Measurements from ENCODE around the gene FSTL4. TPM values are rescaled to one million over a fixed set of nuclear protein-coding genes. Genes with fewer than 3 reads are reported as not detected.

FSTL4 gene
- total RNA-seq, 4 donors from 2014 or later: 0.18 to 0.27 (median 0.20) TPM; not detected in 1

GRCh38 chr5:133324926-133325325, 287.4 kb downstream of the FSTL4 start:
- no peaks in the 10 kb centered on the region for H3K36me3 ChIP-seq
- DNase-seq (no peak), ATAC-seq (no peak)
- in situ Hi-C loops (cut with MboI; ENCODE audit: low sequenced_read_pairs in 4 of 4): no loop called here
- no peak for TF ChIP-seq POLR2A (IDR thresholded peaks at IDR 0.05)
- no peak for TF ChIP-seq CTCF (IDR thresholded peaks at IDR 0.05 in 4 of 5, conservative IDR thresholded peaks at IDR 0.05 in 1 of 5)
- H3K9me3 ChIP-seq: no peaks in the 10 kb centered on the region
- H3K4me3 ChIP-seq: no peak overlapping the region
- no peaks in the 10 kb centered on the region for H3K4me1 ChIP-seq
- H3K27me3 ChIP-seq: no peaks in the 10 kb centered on the region
- intact Hi-C loops (cut with DNase I; ENCODE audit: low total_unique reads): no loop called here
- H3K27ac ChIP-seq: no peak overlapping the region

- Histone ChIP-seq H3K36me3 (no peaks in the 10 kb centered on the region), H3K9me3 (no peaks in the 10 kb centered on the region), H3K27ac (no peak overlapping the region), H3K4me1 (no peaks in the 10 kb centered on the region), H3K27me3 (no peaks in the 10 kb centered on the region), H3K4me3 (no peak overlapping the region)
- in situ Hi-C loops (cut with MboI; ENCODE audit: low sequenced_read_pairs in 4 of 4): no loop called here
- TF ChIP-seq POLR2A (IDR thresholded peaks at IDR 0.05): no peak
- no peak for TF ChIP-seq CTCF (IDR thresholded peaks at IDR 0.05 in 4 of 5, conservative IDR thresholded peaks at IDR 0.05 in 1 of 5)
- intact Hi-C loops (cut with DNase I; ENCODE audit: low total_unique reads): no loop called here
- no peak for ATAC-seq
- DNase-seq: no peak
These were observed 288.6 kb downstream of the FSTL4 start for GRCh38 chr5:133323494-133324457.

- in situ Hi-C loops (cut with MboI; ENCODE audit: low sequenced_read_pairs in 4 of 4): no loop called here
- H3K27me3 ChIP-seq: no peaks in the 10 kb centered on the region
- no peak overlapping the region for H3K4me3 ChIP-seq
- intact Hi-C loops (cut with DNase I; ENCODE audit: low total_unique reads): no loop called here
- DNase-seq (no peak), ATAC-seq (no peak)
- H3K4me1 ChIP-seq: no peaks in the 10 kb centered on the region
- H3K9me3 ChIP-seq: no peaks in the 10 kb centered on the region
- H3K36me3 ChIP-seq: no peaks in the 10 kb centered on the region
- no peak overlapping the region for H3K27ac ChIP-seq
- TF ChIP-seq POLR2A (IDR thresholded peaks at IDR 0.05): no peak
- TF ChIP-seq CTCF (IDR thresholded peaks at IDR 0.05 in 4 of 5, conservative IDR thresholded peaks at IDR 0.05 in 1 of 5): no peak
These were observed 289.6 kb downstream of the FSTL4 start for GRCh38 chr5:133322743-133323142.

- no peaks in the 10 kb centered on the region for H3K4me1 ChIP-seq
- in situ Hi-C loops (cut with MboI; ENCODE audit: low sequenced_read_pairs in 4 of 4): no loop called here
- no peak for DNase-seq
- no peaks in the 10 kb centered on the region for H3K27me3 ChIP-seq
- intact Hi-C loops (cut with DNase I; ENCODE audit: low total_unique reads): no loop called here
- no peak for TF ChIP-seq POLR2A (IDR thresholded peaks at IDR 0.05)
- no peak for TF ChIP-seq CTCF (IDR thresholded peaks at IDR 0.05 in 4 of 5, conservative IDR thresholded peaks at IDR 0.05 in 1 of 5)
- H3K9me3 ChIP-seq: no peaks in the 10 kb centered on the region
- H3K4me3 ChIP-seq: no peak overlapping the region
- H3K27ac ChIP-seq: no peak overlapping the region
- H3K36me3 ChIP-seq: no peaks in the 10 kb centered on the region
- ATAC-seq: no peak
These were observed 290.4 kb downstream of the FSTL4 start for GRCh38 chr5:133321833-133322420.

All from gastrocnemius medialis (tissue), 4 donors.